ENCODE data around the gene THSD4.

THSD4 gene

DNA sequence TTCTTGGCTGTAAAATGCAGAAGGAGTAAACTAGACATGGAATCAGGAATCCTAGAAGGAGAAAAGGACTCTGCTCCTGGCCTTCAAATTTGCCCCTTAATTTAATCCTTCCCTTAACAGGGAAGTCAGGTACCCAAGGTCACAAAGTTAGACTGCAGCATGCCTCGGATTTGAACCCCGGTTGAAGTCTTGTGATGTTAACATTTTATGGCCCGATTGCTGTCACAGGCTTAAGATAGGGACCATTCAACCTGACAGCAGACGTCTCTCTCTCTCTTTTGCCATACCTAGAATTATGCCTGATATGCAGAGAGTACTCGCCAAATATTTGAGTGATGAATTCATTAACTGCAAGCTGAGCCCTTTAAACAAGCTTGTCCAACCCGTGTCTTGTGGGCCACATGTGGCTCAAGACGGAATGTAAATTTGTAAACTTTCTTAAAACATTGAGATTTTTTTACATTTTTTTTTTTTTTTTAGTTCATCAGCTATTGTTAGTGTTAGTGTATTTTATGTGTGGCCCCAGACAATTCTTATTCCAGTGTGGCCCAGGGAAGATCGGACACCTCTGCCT is 217.2 kb downstream of the THSD4 start:
- H3K27me3 Mint-ChIP-seq: no peaks in the 10 kb centered on the region
- no peak overlapping the region for H3K4me3 Mint-ChIP-seq

GRCh38 chr15:71333136-71333700 is 217.9 kb downstream of the THSD4 start:
- no peaks in the 10 kb centered on the region for H3K27me3 Mint-ChIP-seq
- ATAC-seq (no peak), DNase-seq (no peak)
- H3K9me3 Mint-ChIP-seq: no peaks in the 10 kb centered on the region
- H3K4me1 Mint-ChIP-seq: peaks cover 2% of the 10 kb centered on the region
- no peaks in the 10 kb centered on the region for H3K36me3 Mint-ChIP-seq (ENCODE audit: low read depth)
- H3K27ac Mint-ChIP-seq: no peak overlapping the region
- no peak overlapping the region for H3K4me3 Mint-ChIP-seq

More for the DNA sequence above, 217.2 kb downstream of the THSD4 start:
- H3K27ac Mint-ChIP-seq: no peak overlapping the region
- no peaks in the 10 kb centered on the region for H3K36me3 Mint-ChIP-seq (ENCODE audit: low read depth)
- DNase-seq (no peak), ATAC-seq (no peak)
- no peaks in the 10 kb centered on the region for H3K9me3 Mint-ChIP-seq
- H3K4me1 Mint-ChIP-seq: peaks cover 2% of the 10 kb centered on the region

DNA sequence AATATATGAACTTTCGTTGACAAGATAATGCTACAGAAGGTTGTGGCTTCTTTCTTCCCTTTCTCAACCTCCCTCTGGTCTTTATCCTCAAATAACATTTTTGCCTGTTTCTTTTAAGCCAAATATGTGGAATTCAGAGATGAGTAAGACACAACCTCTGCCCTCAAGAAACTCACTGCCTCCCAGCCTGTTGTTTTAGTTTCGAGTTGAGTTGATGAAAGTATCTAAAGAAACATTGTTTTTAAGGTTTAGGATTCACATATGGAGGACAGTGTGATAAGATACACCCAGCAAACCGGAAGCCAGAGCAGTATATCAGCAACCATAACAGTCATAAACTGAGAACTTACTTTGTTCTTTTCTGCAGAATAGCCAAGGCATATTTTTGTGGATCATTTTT is 218.6 kb downstream of the THSD4 start:
- no peak overlapping the region for H3K27ac Mint-ChIP-seq
- H3K4me1 Mint-ChIP-seq: peaks cover 2% of the 10 kb centered on the region
- H3K9me3 Mint-ChIP-seq: no peaks in the 10 kb centered on the region
- H3K27me3 Mint-ChIP-seq: no peaks in the 10 kb centered on the region
- no peak for ATAC-seq
- H3K36me3 Mint-ChIP-seq (ENCODE audit: low read depth): no peaks in the 10 kb centered on the region
- DNase-seq: no peak
- no peak overlapping the region for H3K4me3 Mint-ChIP-seq

GRCh38 chr15:71334434-71334833 is 219.2 kb downstream of the THSD4 start:
- peaks cover 2% of the 10 kb centered on the region for H3K4me1 Mint-ChIP-seq
- no peaks in the 10 kb centered on the region for H3K27me3 Mint-ChIP-seq
- no peaks in the 10 kb centered on the region for H3K36me3 Mint-ChIP-seq (ENCODE audit: low read depth)
- no peaks in the 10 kb centered on the region for H3K9me3 Mint-ChIP-seq
- DNase-seq (no peak), ATAC-seq (no peak)
- no peak overlapping the region for H3K27ac Mint-ChIP-seq
- no peak overlapping the region for H3K4me3 Mint-ChIP-seq

DNA sequence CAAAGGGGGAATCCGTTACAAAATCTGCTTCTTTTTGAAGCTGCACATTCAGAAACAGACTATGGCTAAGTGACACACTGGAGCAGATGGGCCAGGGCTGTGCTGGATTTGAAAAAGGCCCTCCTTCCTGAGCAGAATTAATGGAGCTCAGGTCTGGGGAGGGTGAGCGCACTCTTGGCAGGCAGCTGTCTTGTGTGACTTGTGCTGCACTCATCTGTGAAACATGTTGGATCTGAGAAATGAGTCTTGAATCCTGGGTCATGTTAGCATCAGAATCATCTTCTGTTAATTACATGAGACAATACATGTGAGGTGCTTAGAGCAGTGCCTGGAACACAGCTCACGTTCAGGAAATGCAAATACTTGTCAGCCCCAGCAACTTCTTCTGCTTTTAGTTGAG is 219.6 kb downstream of the THSD4 start:
- DNase-seq (no peak), ATAC-seq (no peak)
- Mint-ChIP-seq H3K4me1 (peaks cover 2% of the 10 kb centered on the region), H3K27ac (no peak overlapping the region), H3K36me3 (ENCODE audit: low read depth) (no peaks in the 10 kb centered on the region), H3K4me3 (no peak overlapping the region), H3K27me3 (no peaks in the 10 kb centered on the region), H3K9me3 (no peaks in the 10 kb centered on the region)

- Mint-ChIP-seq H3K4me1 (peaks cover 2% of the 10 kb centered on the region), H3K27me3 (no peaks in the 10 kb centered on the region), H3K36me3 (ENCODE audit: low read depth) (no peaks in the 10 kb centered on the region), H3K4me3 (no peak overlapping the region), H3K9me3 (no peaks in the 10 kb centered on the region), H3K27ac (no peak overlapping the region)
- DNase-seq (no peak), ATAC-seq (no peak)
These were observed 220.3 kb downstream of the THSD4 start for GRCh38 chr15:71335591-71335990.

- Mint-ChIP-seq H3K36me3 (ENCODE audit: low read depth) (no peaks in the 10 kb centered on the region), H3K4me3 (no peak overlapping the region), H3K27ac (no peak overlapping the region), H3K9me3 (no peaks in the 10 kb centered on the region), H3K27me3 (no peaks in the 10 kb centered on the region), H3K4me1 (peaks cover 2% of the 10 kb centered on the region)
- no peak for DNase-seq
- ATAC-seq: no peak
These were observed 221.4 kb downstream of the THSD4 start for GRCh38 chr15:71336671-71337070.

DNA sequence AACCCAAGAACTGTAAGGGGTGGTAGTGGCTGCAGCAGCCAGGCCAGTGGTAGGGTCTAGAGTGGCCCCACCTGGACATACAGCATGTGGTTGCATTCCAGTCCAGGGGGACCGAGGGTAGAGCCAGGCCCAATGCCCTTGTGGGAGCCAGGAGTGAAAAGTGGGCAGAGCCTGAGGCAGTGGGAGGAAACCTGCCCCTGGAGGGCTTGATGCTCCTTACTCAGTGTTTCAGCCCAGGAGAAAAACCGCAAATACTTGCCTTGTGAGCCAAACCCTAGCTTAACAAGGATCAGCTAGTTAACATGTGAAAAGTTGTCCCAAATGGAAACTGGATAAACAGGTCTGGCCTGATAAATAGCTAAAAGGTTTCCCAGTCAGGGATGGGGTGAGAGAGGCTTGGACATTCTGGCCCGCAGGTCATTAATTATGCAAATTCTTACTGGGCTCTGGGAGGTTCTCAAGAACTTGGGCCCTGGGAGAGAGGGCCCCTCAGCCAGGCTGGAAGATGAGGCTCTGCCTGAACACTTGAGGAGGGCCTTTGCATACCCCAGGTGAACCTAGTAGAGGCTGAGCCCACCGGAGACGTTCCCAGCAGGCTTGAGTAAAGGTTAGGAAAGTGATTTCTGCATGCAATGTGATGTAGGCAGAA is 222.1 kb downstream of the THSD4 start:
- H3K36me3 Mint-ChIP-seq (ENCODE audit: low read depth): no peaks in the 10 kb centered on the region
- H3K4me3 Mint-ChIP-seq: no peak overlapping the region
- H3K4me1 Mint-ChIP-seq: peaks cover 2% of the 10 kb centered on the region
- H3K9me3 Mint-ChIP-seq: no peaks in the 10 kb centered on the region
- no peak overlapping the region for H3K27ac Mint-ChIP-seq
- no peak for DNase-seq
- no peaks in the 10 kb centered on the region for H3K27me3 Mint-ChIP-seq
- ATAC-seq: no peak

GRCh38 chr15:71338265-71338664 is 223.0 kb downstream of the THSD4 start:
- no peak overlapping the region for H3K4me3 Mint-ChIP-seq
- no peaks in the 10 kb centered on the region for H3K27me3 Mint-ChIP-seq
- DNase-seq (no peak), ATAC-seq (no peak)
- H3K4me1 Mint-ChIP-seq: peaks cover 2% of the 10 kb centered on the region
- H3K36me3 Mint-ChIP-seq (ENCODE audit: low read depth): no peaks in the 10 kb centered on the region
- no peak overlapping the region for H3K27ac Mint-ChIP-seq
- no peaks in the 10 kb centered on the region for H3K9me3 Mint-ChIP-seq

DNA sequence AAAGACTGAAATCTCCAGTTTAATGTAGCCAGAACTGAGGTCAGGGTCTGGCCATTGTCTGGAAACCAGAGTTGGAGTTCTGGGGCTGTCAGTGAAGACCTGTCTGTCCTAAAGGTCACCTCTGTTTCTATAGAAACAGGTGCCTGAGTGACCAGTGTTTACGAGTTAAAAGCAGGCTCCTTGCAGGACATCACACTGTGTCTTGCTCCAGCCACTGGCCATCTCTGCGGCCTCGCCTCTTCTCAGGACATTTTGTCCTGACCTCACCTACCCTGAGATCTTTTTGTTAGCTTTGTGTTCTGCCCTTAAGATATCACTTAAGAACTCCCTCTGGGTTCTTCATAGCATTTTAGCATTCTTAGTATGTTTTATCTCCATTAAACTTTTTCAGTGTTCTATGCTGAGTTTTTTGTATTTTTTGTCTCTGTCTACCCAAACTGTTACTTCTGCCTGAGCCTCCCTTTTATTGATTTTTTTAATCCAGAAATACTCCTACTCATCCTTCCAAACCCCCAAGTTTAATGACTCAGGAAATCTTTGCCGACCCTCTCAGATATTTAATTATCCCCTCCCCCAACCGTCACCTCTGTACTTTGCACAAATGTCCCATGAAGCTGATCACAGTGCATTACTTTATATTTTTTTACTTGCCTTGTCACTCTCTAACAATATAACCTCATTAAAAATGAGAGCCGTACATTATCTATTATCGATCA is 223.7 kb downstream of the THSD4 start:
- H3K27me3 Mint-ChIP-seq: no peaks in the 10 kb centered on the region
- H3K4me3 Mint-ChIP-seq: no peak overlapping the region
- ATAC-seq: no peak
- no peaks in the 10 kb centered on the region for H3K9me3 Mint-ChIP-seq
- H3K4me1 Mint-ChIP-seq: no peaks in the 10 kb centered on the region
- no peaks in the 10 kb centered on the region for H3K36me3 Mint-ChIP-seq (ENCODE audit: low read depth)
- H3K27ac Mint-ChIP-seq: no peak overlapping the region
- no peak for DNase-seq

DNA sequence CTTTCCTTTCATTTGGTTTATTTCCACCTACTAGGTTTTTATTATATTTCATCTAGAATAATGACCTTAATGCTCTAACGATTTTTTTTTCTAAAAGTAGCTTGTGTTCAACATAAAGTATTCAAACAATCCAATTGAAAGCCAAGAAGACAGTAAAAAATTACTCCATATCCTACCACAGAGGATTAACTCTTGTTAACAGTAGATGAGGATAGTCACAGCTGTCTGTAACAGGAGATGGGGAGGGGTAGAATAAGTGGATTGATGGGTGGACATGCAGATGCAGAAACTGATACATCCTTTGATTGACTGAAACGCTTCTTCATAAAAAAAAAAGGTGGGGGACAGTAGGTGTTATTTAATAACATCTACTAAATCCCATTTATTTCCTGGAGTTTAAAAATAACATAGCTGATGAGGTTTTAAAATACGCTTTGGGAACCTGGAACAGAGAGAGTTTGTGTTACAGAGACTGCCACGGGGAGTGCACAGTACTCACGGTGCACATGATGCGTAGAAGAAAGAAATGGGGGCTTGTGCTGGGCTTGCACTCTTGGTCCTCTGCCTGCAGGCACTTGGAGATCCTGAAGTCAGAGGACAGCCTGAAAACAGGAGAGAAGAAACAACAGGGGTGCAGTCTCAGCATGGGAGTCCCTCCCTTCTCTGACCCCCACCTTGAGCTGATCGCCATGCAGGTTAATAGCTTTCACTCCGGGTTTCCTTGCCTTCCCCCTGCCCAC is 226.7 kb downstream of the THSD4 start:
- Mint-ChIP-seq H3K4me3 (no peak overlapping the region), H3K27ac (no peak overlapping the region), H3K9me3 (no peaks in the 10 kb centered on the region), H3K4me1 (no peaks in the 10 kb centered on the region), H3K36me3 (ENCODE audit: low read depth) (no peaks in the 10 kb centered on the region), H3K27me3 (no peaks in the 10 kb centered on the region)
- no peak for ATAC-seq
- no peak for DNase-seq

- Mint-ChIP-seq H3K27ac (no peak overlapping the region), H3K4me1 (no peaks in the 10 kb centered on the region), H3K4me3 (no peak overlapping the region), H3K27me3 (peaks cover 2% of the 10 kb centered on the region), H3K36me3 (ENCODE audit: low read depth) (no peaks in the 10 kb centered on the region), H3K9me3 (no peaks in the 10 kb centered on the region)
- ATAC-seq: no peak
- DNase-seq: no peak
These were observed 227.4 kb downstream of the THSD4 start for GRCh38 chr15:71342658-71343057.

- Mint-ChIP-seq H3K27me3 (peaks cover 6% of the 10 kb centered on the region), H3K9me3 (no peaks in the 10 kb centered on the region), H3K4me1 (no peaks in the 10 kb centered on the region), H3K36me3 (ENCODE audit: low read depth) (no peaks in the 10 kb centered on the region), H3K27ac (no peak overlapping the region), H3K4me3 (no peak overlapping the region)
- DNase-seq (no peak), ATAC-seq (no peak)
These were observed 229.0 kb downstream of the THSD4 start for GRCh38 chr15:71344316-71344715.

- Mint-ChIP-seq H3K27me3 (peaks cover 6% of the 10 kb centered on the region), H3K27ac (no peak overlapping the region), H3K4me1 (no peaks in the 10 kb centered on the region), H3K36me3 (ENCODE audit: low read depth) (no peaks in the 10 kb centered on the region), H3K4me3 (no peak overlapping the region), H3K9me3 (no peaks in the 10 kb centered on the region)
- ATAC-seq: no peak
- DNase-seq: no peak
These were observed 229.9 kb downstream of the THSD4 start for GRCh38 chr15:71345186-71345585.

Measured in activated naive CD8-positive, alpha-beta T cell treated with anti-CD3 and anti-CD28 coated beads, Interleukin-2, amount 50 U/mL, for 24 hours (primary cell).